Stromal cell of bone marrow (primary cell): ENCODE data around the gene GNG4.
A peak's percentile ranks its signal among the peaks of the same experiment; 100 is the strongest.

Source experiments
- DNase-seq: peaks from one replicate; pipeline ENCODE4 v3.0.0-alpha.2; 2012; ENCODE audit warnings: low read depth

GNG4 gene

DNA sequence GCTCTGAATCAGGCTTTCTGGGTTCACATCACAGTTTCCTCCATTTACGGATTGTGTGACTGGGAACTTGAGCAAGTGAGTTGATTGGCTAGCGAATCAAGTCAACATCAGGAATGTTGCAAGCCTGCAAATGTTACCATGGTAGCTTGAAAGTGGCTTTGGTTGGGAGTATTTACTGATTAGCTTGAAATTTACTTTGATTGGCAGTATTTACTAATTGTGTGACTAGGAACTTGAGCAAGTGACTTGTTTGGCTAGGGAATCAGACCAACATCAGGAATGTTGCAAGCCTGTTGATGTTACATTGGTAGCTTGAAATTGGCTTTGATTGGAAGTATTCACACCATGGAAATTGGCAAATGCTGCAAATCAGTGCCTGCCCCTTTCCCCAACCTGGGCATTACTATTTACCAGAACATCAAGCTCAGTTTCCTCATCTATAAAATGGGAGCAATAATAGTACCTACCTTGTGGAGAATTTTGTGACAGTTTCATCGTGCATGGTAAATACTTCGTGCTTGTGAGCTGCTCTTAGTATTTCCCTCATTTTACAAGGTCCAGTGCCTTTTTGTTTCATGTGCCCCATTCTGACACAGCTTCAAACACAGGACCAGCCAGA lies 122.3 kb downstream of the GNG4 start:
- DNase-seq = peak; percentile 9

DNA sequence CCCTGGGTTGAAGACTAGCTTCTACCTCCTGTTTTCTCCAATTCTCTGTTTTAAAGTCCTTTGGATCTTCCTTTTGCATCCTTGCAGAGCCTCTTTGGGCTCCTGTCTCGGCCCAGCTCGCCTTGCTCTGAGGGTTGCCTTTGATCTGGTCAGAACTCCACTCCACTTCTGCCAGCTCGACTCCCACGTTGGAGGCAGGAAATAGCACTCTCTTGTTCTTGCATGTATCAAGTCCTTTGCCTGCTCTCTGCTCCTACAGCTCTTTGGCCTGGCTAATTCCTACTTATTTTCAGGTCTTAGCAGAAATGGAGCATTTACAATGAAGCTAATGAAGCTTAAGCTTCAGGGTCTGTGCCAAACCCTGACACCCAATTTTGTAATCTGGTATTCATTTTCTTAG lies 124.3 kb downstream of the GNG4 start:
- DNase-seq = no peak

DNA sequence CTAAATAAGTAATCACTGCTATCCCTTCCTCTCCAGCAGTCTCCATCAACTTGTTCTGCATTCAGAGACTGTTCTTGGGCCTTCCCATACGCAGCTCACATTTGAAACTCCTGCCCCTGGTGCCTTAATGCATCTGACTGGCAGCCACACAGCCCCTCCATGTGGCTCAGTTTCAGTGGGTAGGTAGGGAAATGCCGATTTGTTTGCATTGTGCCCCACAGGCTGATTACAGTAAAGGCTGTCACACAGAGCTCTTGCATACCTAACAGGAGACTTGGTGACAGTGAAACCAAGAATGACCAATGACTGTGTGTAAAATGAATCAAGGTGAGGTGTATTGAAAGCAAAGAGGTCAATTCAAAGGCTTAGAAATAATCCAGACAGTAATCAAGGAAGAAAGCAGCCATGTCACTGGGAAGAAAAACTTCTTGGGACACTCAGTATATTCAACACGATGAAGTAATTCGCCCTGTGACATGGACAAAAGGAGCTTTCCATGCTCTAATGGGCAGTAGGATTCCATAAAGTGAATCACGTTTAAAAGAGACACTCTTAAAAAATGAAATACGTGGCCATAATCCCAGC lies 132.6 kb downstream of the GNG4 start:
- DNase-seq = no peak

DNA sequence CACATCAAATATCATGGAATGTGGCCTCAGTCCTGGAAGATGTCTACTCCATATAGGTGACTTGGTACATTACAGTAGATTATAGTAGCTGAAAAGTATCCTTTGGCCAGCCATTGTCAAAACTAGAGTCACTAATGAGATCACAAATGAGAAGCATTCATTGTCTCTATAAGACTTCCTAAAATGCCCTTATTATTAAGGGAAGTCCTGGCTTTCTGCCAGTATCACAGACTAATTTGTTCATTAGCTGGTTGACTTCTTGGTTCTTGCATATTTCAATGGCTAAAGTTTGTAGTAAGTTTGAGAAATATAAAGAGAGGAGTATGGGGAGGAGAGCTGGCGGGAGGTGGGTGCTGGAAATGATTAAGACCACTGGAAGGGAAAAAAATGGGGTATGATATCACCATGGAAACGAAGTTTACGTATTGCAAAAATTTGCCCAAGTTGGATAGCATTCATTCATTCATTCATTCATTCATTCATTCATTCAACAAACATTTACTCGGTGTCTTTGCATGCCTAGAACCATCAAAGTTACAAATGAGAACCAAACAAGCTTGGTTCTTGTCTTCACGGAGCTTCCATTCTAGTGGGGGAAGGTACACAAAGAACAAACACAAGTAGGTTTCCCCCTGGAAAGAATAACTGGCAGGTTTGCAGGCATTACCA lies 133.6 kb downstream of the GNG4 start:
- DNase-seq = no peak

DNA sequence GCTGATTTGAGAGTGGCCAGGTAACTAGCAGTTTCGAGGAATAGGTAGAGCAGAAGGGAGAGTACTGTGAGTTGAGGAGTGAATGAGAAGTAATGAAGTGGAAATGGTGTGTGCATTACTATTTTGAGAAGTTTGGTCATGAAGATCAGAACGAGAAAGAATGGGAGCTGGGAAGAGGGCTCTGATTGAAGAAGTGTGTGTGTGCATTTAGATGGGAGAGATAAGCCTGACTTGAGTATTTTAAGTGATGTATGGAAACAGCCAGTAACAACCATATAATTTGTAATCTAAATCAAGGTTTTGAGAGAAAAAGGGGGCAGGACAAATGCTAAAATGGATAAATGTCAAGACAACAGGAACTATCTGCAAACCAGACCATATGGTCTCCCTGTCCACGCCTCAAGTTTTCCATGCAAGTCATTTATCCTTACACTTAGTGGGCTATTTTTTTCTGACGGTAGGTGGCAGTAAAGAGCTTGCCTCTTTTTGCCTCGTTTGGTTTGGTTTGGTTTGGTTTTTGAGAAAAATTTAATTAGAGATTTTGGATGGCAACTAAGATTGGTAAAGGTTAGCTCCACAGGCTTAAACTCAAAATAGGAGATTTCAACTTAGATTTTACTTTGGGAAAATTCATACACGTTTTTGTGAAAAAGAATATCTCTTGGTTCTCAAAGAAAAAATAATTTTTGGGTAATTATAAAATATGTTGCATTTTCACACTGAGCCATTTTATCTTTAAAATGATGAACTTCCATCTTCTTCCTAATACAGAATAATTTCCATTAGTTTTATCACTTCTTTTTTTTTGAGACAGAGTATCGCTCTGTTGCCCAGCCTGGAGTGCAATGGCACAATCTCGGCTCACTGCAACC lies 135.9 kb downstream of the GNG4 start:
- peak; percentile 60 for DNase-seq

DNA sequence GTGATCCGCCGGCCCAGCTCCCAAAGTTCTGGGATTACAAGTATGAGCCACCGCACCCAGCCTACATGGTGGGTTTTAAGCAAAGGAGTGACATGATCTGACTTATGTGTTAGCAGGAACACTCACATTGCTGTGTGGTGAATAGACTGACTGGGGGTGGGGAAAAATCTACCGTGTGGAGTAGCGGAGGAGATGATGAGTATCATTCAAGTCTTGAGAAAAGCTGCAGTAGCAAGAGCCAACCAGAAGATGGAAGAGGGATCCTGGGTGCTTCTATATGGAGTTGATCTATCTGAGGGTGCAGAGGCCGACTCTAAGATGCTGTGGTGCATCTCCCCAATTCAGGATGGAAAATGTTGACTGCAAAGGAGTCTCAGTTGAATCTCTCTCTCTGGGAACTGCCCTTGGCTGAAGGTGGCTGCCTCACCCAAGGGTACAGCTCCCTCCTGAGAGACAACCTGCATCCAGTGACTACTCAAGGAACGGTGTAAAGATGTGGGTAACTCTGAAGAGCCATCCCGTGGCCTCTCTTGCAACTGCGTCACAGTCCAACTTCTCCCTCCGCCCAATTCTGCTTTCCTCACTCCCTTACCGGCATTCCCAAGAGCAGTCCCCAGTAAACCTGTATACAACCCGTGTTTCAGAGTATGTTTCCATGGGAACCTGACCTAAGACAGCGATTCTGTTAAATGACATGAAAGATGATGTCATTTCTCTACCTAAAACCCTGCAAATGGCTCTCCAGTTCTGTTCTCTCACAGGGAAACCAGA lies 137.9 kb downstream of the GNG4 start:
- DNase-seq = no peak

DNA sequence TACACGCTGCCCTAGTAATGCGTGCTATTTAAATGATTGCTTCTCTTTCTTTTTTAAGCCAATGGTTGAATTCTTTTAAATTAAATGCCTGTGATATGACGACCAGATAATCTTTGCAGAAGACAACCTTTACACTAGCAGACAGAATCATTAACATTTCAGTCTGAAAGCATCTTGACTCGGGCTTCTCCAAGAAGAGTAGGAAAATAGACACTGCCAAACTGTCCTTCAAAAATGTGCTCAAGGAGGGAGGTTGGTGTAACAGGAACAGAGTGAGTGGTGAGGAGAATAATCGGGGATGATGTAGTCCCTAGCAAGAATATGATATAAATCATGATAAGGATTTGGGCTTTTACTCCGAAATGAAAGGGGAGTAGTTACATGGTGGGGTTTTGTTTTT lies 138.8 kb downstream of the GNG4 start:
- DNase-seq = no peak

DNA sequence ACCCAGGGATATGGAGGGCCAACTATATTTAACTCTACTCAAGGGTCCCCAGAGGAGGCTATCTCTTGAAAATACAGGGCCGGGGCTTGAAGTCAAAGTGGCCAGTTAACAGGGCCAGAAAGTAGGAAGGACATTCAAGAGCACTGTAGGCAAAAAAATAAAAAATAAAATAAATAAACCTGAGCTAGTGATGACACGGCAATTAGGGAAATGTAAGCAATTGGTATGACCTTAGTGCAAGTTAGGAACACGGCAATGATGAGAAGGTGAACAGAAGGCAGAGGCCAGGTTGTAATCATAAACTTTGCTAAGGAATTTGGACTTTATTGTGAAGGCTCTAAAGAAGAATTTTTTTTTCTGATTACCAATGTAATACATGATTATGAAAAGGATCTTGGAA lies 142.0 kb downstream of the GNG4 start:
- no peak for DNase-seq

DNA sequence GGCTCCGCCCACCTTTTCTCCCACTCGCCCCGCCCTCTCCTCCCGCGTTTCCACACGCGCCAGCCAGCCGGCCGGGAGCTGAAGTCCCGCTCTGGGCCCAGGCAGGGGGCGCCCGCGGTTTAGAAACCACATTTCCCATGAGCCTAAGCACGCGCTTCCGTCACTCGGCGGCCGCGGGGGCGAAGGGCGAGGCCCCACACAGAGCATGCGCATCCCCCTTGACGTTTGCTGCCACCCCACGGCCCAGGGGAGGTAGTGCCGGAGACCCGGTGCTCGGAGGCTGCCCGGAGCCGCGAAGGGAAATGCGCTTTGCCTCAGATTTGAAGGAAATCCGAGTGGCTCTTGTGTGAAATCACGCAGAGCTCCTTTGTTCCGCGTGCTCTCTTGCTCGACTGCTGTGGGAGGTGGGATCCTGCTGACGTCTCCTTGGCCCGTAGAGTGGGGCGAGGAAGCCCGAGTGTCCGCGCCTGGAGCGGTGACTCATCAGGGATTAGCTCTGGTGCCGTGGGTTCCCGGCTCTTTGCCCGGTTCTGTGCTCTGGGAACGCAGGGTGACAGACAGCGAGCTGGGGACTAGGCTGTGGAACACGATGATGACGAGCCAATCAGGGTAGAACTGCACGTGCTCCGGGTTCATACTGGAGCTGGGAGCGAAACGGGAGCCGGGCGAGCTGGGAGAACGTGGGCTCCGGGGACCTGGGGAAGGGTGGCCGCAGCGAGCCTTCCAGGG lies 144.9 kb downstream of the GNG4 start:
- DNase-seq = peak; percentile 96

DNA sequence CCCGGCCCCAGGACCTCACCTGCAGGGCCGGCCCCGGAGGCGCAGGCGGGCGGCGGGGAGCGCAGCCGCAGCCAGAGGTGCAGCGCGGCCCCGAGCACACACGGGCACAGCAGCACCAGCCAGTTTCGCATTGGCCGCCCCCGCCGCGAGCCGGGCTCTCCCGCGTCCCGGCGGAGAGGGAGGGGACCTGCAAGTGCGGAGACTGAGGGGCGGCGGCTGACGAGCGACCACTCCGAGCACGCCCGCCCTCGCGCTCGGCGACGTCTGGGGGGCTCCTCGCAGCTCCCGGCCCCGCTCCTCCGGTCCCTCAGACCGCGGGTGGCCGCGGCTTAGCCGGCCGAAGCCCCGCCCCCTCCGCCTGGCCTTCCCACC lies 145.5 kb downstream of the GNG4 start, which contains the start of gene B3GALNT2:
Gene B3GALNT2, minus strand, starts transcription at position 331 of the 372 bp plus-strand sequence. Its CDS starts 200 bp downstream, at position 131.
- no peak for DNase-seq

DNA sequence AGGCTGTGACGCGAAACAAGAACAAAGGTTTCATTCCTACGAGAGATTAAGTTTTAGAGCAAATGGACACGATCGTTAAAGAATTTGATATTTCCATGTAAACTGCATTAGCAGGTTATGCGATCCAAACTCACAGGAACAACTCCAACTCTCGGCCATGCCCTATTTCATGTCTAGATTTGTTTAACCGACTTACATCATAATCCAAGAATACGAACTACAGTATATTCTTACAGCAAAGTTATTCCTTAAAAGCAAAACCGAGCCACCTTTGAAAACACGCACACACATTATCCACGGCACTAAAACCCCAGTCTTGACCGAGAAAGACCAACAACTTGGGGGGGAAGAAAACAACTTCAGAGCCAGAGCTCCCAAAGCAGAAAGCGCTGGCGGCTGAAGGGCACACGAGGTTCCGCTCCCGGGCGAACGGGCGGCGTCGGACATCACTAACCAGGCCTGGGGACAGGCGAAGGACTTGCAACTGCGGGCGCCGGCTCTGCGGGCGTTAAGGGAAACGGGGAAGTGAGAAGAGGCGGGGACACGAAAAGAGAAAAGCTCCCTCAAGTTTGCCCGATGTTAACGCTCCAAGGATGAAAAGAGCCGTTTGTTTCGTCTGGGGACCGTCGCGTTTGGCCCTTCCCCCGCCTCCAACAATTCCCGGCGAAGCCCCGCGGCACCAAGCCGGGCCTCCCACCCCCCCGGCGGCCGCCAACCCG lies 146.0 kb downstream of the GNG4 start:
- no peak for DNase-seq

DNA sequence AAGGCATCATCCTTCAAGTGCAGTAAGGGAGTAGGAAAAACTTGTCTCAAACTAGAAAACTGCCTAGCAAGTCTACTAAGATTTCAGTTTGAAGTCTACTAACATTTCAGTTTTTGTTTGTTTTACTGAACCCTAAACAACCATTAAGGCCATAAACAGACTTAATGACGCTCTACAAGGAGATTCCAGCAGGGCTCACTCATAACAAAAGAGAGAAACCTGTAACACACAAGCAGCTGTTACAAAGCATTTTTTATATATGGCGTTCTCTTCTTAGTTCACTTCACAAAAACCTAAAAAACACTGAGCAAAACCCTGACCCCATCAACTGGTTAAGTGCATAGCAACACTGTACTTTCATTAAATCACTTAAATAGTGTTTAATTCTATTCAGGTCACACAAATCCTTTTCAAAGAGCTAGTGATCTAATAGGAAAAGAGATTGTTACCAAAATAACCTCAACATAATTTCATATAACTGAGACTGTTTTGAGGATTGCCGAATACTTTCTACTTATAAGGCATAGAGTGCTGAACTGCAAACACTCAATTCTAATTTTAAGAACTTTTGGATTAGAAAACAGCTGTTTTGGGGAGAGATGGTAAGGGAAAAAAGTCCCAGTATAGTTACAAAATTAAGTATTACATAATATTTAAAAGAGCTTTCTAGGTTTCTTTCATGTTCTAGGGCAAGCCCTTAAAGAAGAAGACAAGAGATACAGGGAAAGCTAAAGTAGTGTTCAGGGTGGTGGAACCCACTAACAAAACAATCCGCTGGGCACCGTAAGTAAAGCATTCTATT lies 146.8 kb downstream of the GNG4 start:
- DNase-seq = no peak

DNA sequence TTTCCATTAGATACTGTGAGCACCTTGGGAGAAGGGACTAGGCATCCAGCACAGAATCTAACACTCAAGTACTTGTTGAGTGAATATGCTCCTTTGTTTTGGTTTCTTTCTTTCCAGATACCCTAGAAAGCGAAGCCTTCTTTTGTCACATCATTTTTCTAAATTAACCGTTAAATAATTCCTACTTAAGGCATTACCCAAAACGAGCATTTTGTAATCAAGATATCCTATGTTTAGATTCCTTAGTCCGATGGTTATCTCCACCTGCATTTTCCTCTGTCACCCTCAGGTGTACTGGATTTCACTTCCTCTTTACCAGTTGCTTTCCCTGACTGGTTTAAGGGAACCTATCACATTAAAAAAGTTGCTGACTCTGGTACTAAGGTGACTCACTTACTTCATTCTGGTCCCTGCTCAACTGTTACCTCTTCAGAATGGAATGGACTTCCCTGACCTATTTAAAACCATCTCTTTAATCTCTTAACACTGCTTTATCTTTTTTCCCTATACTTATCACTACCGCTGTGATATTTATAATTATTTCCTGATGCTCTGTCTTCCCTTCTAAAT lies 148.5 kb downstream of the GNG4 start:
- no peak for DNase-seq
